H1 (cell line): ENCODE measurements around the gene ZNF576. TPM values are rescaled to one million over a fixed set of nuclear protein-coding genes. Genes with fewer than 3 reads are reported as not detected.

ENCODE experiments used
- CBX8 ChIP-seq: fragments of 300-800, 300-1000 bp; sonication (generic); IDR thresholded peaks from 2 replicates; pipeline ENCODE4 v1.7.1; 2016; ENCODE audit warnings: low read depth, low read length, borderline replicate concordance
- CEBPB ChIP-seq: IDR thresholded peaks from 2 replicates; pipeline ENCODE4 v1.6.1; 2012; ENCODE audit warnings: low read depth, low read length
- EP300 ChIP-seq, 2 experiments: IDR thresholded peaks; 1 replicate in 1 of 2; 2 replicates in 1 of 2; pipeline ENCODE4 v1.6.1; 2011 to 2012; ENCODE audit warnings: low read depth in 2 of 2, low read length in 2 of 2, mild to moderate bottlenecking in 2 of 2, borderline replicate concordance in 1 of 2, inconsistent platforms in 1 of 2, moderate library complexity in 1 of 2
- JUND ChIP-seq: IDR thresholded peaks from 2 replicates; pipeline ENCODE4 v1.6.1; 2011; ENCODE audit warnings: mild to moderate bottlenecking, improper control_type of control experiment, low read length
- POLR2AphosphoS5 ChIP-seq: IDR thresholded peaks from 2 replicates; pipeline ENCODE4 v1.6.1; 2011; ENCODE audit warnings: low read depth, low read length
- SP2 ChIP-seq: IDR thresholded peaks from 2 replicates; pipeline ENCODE4 v1.6.1; 2012; ENCODE audit warnings: mild to moderate bottlenecking, low read length, inconsistent platforms
- polyA plus RNA-seq, 7 experiments: library from polyadenylated mRNA; depleted of rRNA in 3 of 7; stranded (reverse) in 5 of 7; unstranded in 2 of 7; fragments of >200 nt in 5 of 7; fragments of 200-250 nt in 2 of 7; gene quantifications; 1 replicate in 5 of 7; 2 replicates in 1 of 7; 4 replicates in 1 of 7; pipeline versions ENCODE4 v1.2.1 to v1.2.3, GENCODE V29; 2011 to 2013; ENCODE audit warnings: missing spikeins in 2 of 7, mixed read lengths in 2 of 7
- total RNA-seq: library from RNA; stranded (reverse); fragmentation: NEBNext Ultra II Directional; extraction: Animal tissue kit (Norgen Biotek cat#: 25700); gene quantifications from 2 replicates; pipeline ENCODE4 v1.2.1, GENCODE V29; 2021
- TF ChIP-seq, protein P1 (sequence below): fragments of 300-600 bp; sonication (generic); IDR thresholded peaks from 2 replicates; pipeline ENCODE4 v1.7.1; 2012; ENCODE audit warnings: low read length, moderate library complexity, mild to moderate bottlenecking, inconsistent platforms; ENCODE audit not compliant: insufficient replicate concordance

The ZNF576 gene
- total and polyA plus RNA-seq, 2 of the 8 experiments (the other 6 are each of a cell fraction or from before 2014, with no cell fraction given): 13.6 to 32.4 TPM

DNA sequence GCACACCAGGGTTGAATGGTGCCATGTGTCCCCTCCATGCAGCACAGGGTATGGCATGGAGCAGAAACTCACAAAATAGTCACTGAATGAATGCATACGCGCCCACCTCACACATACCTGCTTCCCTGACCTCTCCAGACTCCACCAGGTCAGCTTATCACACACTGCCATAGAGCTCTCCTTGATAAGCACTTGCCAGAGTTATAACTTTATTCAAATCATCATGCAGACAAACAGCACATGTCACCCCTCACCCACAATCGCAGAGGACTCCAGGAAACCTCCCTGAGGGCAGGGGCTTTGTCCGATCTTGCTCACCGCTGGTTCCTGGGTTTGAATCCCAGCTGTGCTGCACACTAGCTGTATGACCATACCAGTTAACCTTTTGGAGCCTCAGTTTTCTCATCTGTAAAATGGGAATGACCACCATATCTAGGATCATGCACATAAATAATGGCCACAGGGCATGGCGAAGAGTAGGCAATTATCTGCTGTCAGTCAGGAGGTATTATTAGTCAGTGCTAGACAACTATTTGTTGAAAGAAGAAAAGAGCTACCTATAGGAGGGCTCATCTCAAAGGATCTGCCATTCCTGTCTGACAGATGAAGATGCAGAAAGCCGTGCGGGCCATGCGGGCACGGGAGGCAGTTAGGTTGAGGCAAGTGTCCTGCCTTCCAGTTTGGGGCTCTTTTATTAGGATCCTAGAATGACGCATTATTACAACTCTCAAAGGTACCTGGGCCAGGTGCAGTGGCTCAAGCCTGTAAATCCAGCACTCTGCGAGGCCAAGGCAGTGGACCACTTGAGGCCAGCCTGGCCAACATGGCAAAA, 35.0 kb upstream of the ZNF576 start (continued):
- TF ChIP-seq, protein P1, sequence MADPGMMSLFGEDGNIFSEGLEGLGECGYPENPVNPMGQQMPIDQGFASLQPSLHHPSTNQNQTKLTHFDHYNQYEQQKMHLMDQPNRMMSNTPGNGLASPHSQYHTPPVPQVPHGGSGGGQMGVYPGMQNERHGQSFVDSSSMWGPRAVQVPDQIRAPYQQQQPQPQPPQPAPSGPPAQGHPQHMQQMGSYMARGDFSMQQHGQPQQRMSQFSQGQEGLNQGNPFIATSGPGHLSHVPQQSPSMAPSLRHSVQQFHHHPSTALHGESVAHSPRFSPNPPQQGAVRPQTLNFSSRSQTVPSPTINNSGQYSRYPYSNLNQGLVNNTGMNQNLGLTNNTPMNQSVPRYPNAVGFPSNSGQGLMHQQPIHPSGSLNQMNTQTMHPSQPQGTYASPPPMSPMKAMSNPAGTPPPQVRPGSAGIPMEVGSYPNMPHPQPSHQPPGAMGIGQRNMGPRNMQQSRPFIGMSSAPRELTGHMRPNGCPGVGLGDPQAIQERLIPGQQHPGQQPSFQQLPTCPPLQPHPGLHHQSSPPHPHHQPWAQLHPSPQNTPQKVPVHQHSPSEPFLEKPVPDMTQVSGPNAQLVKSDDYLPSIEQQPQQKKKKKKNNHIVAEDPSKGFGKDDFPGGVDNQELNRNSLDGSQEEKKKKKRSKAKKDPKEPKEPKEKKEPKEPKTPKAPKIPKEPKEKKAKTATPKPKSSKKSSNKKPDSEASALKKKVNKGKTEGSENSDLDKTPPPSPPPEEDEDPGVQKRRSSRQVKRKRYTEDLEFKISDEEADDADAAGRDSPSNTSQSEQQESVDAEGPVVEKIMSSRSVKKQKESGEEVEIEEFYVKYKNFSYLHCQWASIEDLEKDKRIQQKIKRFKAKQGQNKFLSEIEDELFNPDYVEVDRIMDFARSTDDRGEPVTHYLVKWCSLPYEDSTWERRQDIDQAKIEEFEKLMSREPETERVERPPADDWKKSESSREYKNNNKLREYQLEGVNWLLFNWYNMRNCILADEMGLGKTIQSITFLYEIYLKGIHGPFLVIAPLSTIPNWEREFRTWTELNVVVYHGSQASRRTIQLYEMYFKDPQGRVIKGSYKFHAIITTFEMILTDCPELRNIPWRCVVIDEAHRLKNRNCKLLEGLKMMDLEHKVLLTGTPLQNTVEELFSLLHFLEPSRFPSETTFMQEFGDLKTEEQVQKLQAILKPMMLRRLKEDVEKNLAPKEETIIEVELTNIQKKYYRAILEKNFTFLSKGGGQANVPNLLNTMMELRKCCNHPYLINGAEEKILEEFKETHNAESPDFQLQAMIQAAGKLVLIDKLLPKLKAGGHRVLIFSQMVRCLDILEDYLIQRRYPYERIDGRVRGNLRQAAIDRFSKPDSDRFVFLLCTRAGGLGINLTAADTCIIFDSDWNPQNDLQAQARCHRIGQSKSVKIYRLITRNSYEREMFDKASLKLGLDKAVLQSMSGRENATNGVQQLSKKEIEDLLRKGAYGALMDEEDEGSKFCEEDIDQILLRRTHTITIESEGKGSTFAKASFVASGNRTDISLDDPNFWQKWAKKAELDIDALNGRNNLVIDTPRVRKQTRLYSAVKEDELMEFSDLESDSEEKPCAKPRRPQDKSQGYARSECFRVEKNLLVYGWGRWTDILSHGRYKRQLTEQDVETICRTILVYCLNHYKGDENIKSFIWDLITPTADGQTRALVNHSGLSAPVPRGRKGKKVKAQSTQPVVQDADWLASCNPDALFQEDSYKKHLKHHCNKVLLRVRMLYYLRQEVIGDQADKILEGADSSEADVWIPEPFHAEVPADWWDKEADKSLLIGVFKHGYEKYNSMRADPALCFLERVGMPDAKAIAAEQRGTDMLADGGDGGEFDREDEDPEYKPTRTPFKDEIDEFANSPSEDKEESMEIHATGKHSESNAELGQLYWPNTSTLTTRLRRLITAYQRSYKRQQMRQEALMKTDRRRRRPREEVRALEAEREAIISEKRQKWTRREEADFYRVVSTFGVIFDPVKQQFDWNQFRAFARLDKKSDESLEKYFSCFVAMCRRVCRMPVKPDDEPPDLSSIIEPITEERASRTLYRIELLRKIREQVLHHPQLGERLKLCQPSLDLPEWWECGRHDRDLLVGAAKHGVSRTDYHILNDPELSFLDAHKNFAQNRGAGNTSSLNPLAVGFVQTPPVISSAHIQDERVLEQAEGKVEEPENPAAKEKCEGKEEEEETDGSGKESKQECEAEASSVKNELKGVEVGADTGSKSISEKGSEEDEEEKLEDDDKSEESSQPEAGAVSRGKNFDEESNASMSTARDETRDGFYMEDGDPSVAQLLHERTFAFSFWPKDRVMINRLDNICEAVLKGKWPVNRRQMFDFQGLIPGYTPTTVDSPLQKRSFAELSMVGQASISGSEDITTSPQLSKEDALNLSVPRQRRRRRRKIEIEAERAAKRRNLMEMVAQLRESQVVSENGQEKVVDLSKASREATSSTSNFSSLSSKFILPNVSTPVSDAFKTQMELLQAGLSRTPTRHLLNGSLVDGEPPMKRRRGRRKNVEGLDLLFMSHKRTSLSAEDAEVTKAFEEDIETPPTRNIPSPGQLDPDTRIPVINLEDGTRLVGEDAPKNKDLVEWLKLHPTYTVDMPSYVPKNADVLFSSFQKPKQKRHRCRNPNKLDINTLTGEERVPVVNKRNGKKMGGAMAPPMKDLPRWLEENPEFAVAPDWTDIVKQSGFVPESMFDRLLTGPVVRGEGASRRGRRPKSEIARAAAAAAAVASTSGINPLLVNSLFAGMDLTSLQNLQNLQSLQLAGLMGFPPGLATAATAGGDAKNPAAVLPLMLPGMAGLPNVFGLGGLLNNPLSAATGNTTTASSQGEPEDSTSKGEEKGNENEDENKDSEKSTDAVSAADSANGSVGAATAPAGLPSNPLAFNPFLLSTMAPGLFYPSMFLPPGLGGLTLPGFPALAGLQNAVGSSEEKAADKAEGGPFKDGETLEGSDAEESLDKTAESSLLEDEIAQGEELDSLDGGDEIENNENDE: no peak
- TF ChIP-seq CEBPB (no peak), SP2 (no peak), CBX8 (no peak), JUND (no peak), POLR2AphosphoS5 (no peak), EP300 (IDR thresholded peaks at IDR 0.05; ENCODE audit: borderline replicate concordance in 1 of 2, low read depth in 2 of 2, low read length in 2 of 2) (no peak)
